Measurements from ENCODE around the gene CIDEC. TPM values are rescaled to one million over a fixed set of nuclear protein-coding genes. Genes with fewer than 3 reads are reported as not detected.

CIDEC gene
- total RNA-seq, 1 donor, result not detected

DNA sequence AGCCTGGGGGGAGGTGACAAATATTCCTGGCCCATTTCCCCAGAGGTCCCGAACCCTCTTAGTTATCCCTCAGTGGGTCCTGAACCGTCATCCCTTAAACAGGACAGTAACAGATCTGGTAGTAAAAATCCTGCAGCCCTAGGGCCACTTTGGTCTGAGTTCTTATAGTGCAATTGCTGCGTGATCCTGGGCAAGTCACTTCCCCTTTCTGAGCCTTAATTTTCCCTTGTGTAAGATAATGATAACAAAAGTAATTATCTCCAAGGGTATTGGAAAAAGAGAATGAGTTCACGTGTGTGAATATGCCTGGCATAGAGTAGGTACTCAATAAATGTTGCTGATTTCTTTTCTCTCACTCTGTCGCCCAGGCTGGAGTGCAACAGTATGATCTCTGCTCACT, 7.4 kb upstream of the CIDEC start:
- Histone ChIP-seq H3K27ac (ENCODE audit: low read depth, low read length) (no peak overlapping the region), H3K4me1 (ENCODE audit: insufficient read depth, low read length) (peaks cover 21% of the 10 kb centered on the region), H3K27me3 (ENCODE audit: insufficient read depth, low read length) (no peaks in the 10 kb centered on the region), H4K20me1 (ENCODE audit: insufficient read depth, low read length) (no peaks in the 10 kb centered on the region), H3K4me2 (ENCODE audit: insufficient read depth, low read length) (no peak overlapping the region), H3K36me3 (ENCODE audit: insufficient read depth, low read length) (peaks cover 3% of the 10 kb centered on the region), H3K79me2 (ENCODE audit: insufficient read depth, low read length) (peaks cover 18% of the 10 kb centered on the region), H2AFZ (ENCODE audit: low read length) (no peak overlapping the region), H3K9me3 (ENCODE audit: low read depth, low read length) (no peaks in the 10 kb centered on the region), H3K4me3 (ENCODE audit: insufficient read depth, low read length) (no peak overlapping the region)
- TF ChIP-seq, protein P1, sequence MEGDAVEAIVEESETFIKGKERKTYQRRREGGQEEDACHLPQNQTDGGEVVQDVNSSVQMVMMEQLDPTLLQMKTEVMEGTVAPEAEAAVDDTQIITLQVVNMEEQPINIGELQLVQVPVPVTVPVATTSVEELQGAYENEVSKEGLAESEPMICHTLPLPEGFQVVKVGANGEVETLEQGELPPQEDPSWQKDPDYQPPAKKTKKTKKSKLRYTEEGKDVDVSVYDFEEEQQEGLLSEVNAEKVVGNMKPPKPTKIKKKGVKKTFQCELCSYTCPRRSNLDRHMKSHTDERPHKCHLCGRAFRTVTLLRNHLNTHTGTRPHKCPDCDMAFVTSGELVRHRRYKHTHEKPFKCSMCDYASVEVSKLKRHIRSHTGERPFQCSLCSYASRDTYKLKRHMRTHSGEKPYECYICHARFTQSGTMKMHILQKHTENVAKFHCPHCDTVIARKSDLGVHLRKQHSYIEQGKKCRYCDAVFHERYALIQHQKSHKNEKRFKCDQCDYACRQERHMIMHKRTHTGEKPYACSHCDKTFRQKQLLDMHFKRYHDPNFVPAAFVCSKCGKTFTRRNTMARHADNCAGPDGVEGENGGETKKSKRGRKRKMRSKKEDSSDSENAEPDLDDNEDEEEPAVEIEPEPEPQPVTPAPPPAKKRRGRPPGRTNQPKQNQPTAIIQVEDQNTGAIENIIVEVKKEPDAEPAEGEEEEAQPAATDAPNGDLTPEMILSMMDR (IDR thresholded peaks at IDR 0.05; ENCODE audit: extremely low read depth, low read depth, low read length), result no peak
- DNase-seq (ENCODE audit: insufficient read length, low spot score, missing footprints), result no peak

DNA sequence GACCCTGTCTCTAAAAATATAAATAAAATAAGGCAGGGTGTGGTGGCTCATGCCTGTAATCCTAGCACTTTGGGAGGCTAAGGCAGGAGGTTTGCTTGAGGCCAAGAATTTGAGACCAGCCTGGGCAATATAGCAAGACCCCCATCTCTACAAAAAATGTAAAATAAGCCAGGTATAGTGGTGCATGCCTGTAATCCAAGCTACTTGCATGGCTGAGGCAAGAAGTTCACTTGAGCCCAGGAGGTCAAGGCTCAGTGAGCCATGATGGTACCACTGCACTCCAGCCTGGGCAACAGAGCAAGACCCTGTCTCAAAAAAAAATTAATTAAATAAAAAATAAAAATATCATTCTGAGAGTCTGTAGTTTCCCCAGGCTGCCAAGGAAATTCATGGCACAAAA, 6.3 kb upstream of the CIDEC start:
- Histone ChIP-seq H3K79me2 (ENCODE audit: insufficient read depth, low read length) (peaks cover 9% of the 10 kb centered on the region), H3K4me2 (ENCODE audit: insufficient read depth, low read length) (no peak overlapping the region), H2AFZ (ENCODE audit: low read length) (no peak overlapping the region), H3K36me3 (ENCODE audit: insufficient read depth, low read length) (no peaks in the 10 kb centered on the region), H3K27me3 (ENCODE audit: insufficient read depth, low read length) (no peaks in the 10 kb centered on the region), H3K27ac (ENCODE audit: low read depth, low read length) (no peak overlapping the region), H3K4me3 (ENCODE audit: insufficient read depth, low read length) (no peak overlapping the region), H3K9me3 (ENCODE audit: low read depth, low read length) (no peaks in the 10 kb centered on the region), H4K20me1 (ENCODE audit: insufficient read depth, low read length) (no peaks in the 10 kb centered on the region), H3K4me1 (ENCODE audit: insufficient read depth, low read length) (peaks cover 21% of the 10 kb centered on the region)
- DNase-seq (ENCODE audit: insufficient read length, low spot score, missing footprints), result no peak
- TF ChIP-seq, protein P1 (IDR thresholded peaks at IDR 0.05; ENCODE audit: extremely low read depth, low read depth, low read length), result no peak

DNA sequence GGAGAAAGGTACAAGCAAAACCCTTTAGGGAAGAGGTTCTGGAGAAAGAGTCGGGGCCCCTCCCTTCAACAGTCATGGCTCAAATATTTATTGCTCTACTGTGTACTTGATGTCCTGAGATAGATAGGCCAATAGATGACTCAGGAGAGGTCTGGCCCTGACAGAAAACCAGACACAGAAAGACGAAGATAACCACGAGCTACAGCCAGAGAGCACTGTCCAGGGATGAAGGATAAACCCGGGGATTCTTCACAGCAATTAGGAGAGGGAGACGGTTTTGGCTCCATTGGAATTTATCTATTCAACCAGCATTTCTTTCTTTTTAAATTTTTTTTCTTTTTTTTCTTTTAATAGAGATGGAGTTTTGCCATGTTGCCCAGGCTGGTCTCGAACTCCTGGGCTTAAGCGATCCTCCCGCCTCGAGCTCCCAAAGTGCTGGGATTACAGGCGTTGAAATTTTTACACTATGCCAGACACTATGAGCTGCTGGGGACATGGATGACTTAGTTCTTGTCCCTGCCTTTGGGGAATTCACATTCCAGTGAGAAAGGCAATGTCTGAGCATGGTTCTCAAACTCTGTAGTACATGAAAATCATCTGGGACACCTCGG, 4.6 kb upstream of the CIDEC start:
- Histone ChIP-seq H2AFZ (ENCODE audit: low read length) (no peak overlapping the region), H3K4me1 (ENCODE audit: insufficient read depth, low read length) (peaks cover 12% of the 10 kb centered on the region), H4K20me1 (ENCODE audit: insufficient read depth, low read length) (no peaks in the 10 kb centered on the region), H3K27me3 (ENCODE audit: insufficient read depth, low read length) (no peaks in the 10 kb centered on the region), H3K36me3 (ENCODE audit: insufficient read depth, low read length) (no peaks in the 10 kb centered on the region), H3K4me2 (ENCODE audit: insufficient read depth, low read length) (peak overlapping the region; percentile 49), H3K4me3 (ENCODE audit: insufficient read depth, low read length) (no peak overlapping the region), H3K27ac (ENCODE audit: low read depth, low read length) (peak overlapping the region; percentile 34), H3K9me3 (ENCODE audit: low read depth, low read length) (no peaks in the 10 kb centered on the region), H3K79me2 (ENCODE audit: insufficient read depth, low read length) (no peaks in the 10 kb centered on the region)
- peak; percentile 96 for DNase-seq (ENCODE audit: insufficient read length, low spot score, missing footprints)
- TF ChIP-seq, protein P1 (IDR thresholded peaks at IDR 0.05; ENCODE audit: extremely low read depth, low read depth, low read length), result no peak

DNA sequence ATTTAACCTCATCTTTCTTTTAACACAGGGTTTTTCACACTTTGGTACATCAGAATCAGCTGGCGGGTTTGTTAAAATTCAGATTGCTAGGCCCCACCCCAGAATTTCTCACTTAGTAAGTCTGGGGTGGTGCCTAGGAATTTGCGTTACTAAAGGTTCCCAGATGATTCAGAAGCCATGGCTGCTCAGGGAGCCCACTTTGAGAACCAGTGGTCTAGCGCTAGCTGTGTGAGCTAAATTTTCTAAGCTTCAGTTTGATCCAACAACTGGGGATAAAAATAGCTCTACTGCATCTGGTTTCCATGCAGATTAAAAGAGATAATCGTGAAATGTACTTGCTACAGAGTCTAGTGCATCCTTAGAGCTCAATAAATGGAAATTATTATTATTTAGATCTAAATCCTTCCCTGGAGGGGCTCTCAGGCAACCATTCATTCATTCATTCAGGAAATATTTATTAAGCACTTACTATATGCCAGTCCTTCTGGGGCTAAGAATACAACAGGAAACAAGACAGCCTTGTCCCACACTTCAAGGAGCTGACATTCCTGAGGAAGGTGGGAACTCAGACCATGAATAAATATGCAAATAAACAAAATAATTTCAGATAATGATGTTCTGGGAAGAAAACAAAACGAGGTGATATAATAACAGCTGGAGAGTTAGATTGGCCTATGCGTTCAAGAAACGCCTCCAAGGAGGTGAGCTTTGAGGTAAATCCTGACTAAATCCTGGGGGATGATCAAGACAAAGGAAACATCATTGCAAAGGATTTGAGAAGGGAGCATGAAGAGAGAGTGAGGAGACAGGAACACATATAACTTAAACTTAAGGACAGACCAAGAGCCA, 3.9 kb upstream of the CIDEC start:
- Histone ChIP-seq H3K36me3 (ENCODE audit: insufficient read depth, low read length) (no peaks in the 10 kb centered on the region), H3K4me1 (ENCODE audit: insufficient read depth, low read length) (peaks cover 12% of the 10 kb centered on the region), H3K27ac (ENCODE audit: low read depth, low read length) (peak overlapping the region; percentile 34), H4K20me1 (ENCODE audit: insufficient read depth, low read length) (no peaks in the 10 kb centered on the region), H3K79me2 (ENCODE audit: insufficient read depth, low read length) (no peaks in the 10 kb centered on the region), H3K4me3 (ENCODE audit: insufficient read depth, low read length) (no peak overlapping the region), H3K27me3 (ENCODE audit: insufficient read depth, low read length) (no peaks in the 10 kb centered on the region), H2AFZ (ENCODE audit: low read length) (no peak overlapping the region), H3K9me3 (ENCODE audit: low read depth, low read length) (no peaks in the 10 kb centered on the region), H3K4me2 (ENCODE audit: insufficient read depth, low read length) (peak overlapping the region; percentile 49)
- TF ChIP-seq, protein P1 (IDR thresholded peaks at IDR 0.05; ENCODE audit: extremely low read depth, low read depth, low read length), result no peak
- no peak for DNase-seq (ENCODE audit: insufficient read length, low spot score, missing footprints)

All from osteoblast (primary cell).